Hematopoietic multipotent progenitor cell treated with erythropoietin and hydrocortisone succinate and interleukin-3 and kit ligand, for 4 days (in vitro differentiated cells): Measurements from ENCODE around the gene NUTM2D.
"Not testable (repeated sequence)": the region's sequence is repeated elsewhere in the genome, so short reads cannot be mapped to it uniquely, and the experiment has no call there.

ENCODE experiments used
- DNase-seq: peaks from one replicate; pipeline ENCODE4 v3.0.0-alpha.2; 2015

Gene NUTM2D

GRCh38 chr10:87374091-87374490 lies 16.5 kb downstream of the NUTM2D start:
- not testable (repeated sequence) for DNase-seq

GRCh38 chr10:87379115-87379514 lies 21.6 kb downstream of the NUTM2D start:
- DNase-seq: not testable (repeated sequence)

- not testable (repeated sequence) for DNase-seq
Measured at GRCh38 chr10:87383149-87383857, 25.8 kb downstream of the NUTM2D start.

- not testable (repeated sequence) for DNase-seq
Measured at GRCh38 chr10:87384283-87384682, 26.7 kb downstream of the NUTM2D start.

GRCh38 chr10:87385762-87386360 lies 28.3 kb downstream of the NUTM2D start:
- DNase-seq: not testable (repeated sequence)

- not testable (repeated sequence) for DNase-seq
Measured at GRCh38 chr10:87391360-87391759, 33.8 kb downstream of the NUTM2D start.

GRCh38 chr10:87396206-87396605 lies 38.7 kb downstream of the NUTM2D start:
- peak; percentile 15 for DNase-seq

GRCh38 chr10:87398436-87398835 lies 40.9 kb downstream of the NUTM2D start:
- DNase-seq: not testable (repeated sequence)

- DNase-seq: not testable (repeated sequence)
Measured at GRCh38 chr10:87407516-87408467, 50.2 kb downstream of the NUTM2D start.

- DNase-seq: not testable (repeated sequence)
Measured at GRCh38 chr10:87413921-87414320, 56.4 kb downstream of the NUTM2D start.
